Activated T-cell treated with anti-CD3 and anti-CD28 coated beads for 24 hours (primary cell): ENCODE results near the gene PPP2R3A.
"Not testable (repeated sequence)": the region's sequence is repeated elsewhere in the genome, so short reads cannot be mapped to it uniquely, and the experiment has no call there.

Experiments used
- DNase-seq: peaks from one replicate; pipeline ENCODE4 v3.0.0-alpha.2; 2020; ENCODE audit warnings: low read depth

Gene PPP2R3A

GRCh38 chr3:136149667-136150066, 184.1 kb downstream of the PPP2R3A start:
- no peak for DNase-seq

GRCh38 chr3:136151219-136151618, 185.7 kb downstream of the PPP2R3A start:
- DNase-seq = no peak

GRCh38 chr3:136152176-136152843, 186.8 kb downstream of the PPP2R3A start:
- no peak for DNase-seq

- DNase-seq = no peak
Observed at GRCh38 chr3:136152963-136153362, 187.4 kb downstream of the PPP2R3A start.

GRCh38 chr3:136161516-136161915, 196.0 kb downstream of the PPP2R3A start:
- no peak for DNase-seq

- DNase-seq = no peak
Observed at GRCh38 chr3:136162322-136162721, 196.8 kb downstream of the PPP2R3A start.

- DNase-seq = not testable (repeated sequence)
Observed at GRCh38 chr3:136163607-136164006, 198.1 kb downstream of the PPP2R3A start.

GRCh38 chr3:136166507-136166906, 201.0 kb downstream of the PPP2R3A start:
- no peak for DNase-seq

GRCh38 chr3:136168236-136168635, 202.7 kb downstream of the PPP2R3A start:
- DNase-seq = not testable (repeated sequence)

GRCh38 chr3:136171097-136171542, 205.6 kb downstream of the PPP2R3A start:
- DNase-seq = no peak

GRCh38 chr3:136173939-136174490, 208.5 kb downstream of the PPP2R3A start:
- no peak for DNase-seq

GRCh38 chr3:136177876-136178275, 212.3 kb downstream of the PPP2R3A start:
- DNase-seq = no peak

GRCh38 chr3:136181741-136182140, 216.2 kb downstream of the PPP2R3A start:
- DNase-seq = no peak

GRCh38 chr3:136184703-136185102, 219.2 kb downstream of the PPP2R3A start:
- no peak for DNase-seq

- no peak for DNase-seq
Observed at GRCh38 chr3:136186344-136186743, 220.8 kb downstream of the PPP2R3A start.

GRCh38 chr3:136186846-136187245, 221.3 kb downstream of the PPP2R3A start:
- DNase-seq = no peak

GRCh38 chr3:136187868-136188267, 222.3 kb downstream of the PPP2R3A start:
- DNase-seq = no peak

GRCh38 chr3:136189043-136189442, 223.5 kb downstream of the PPP2R3A start:
- no peak for DNase-seq

- DNase-seq = no peak
Observed at GRCh38 chr3:136189859-136190617, 224.5 kb downstream of the PPP2R3A start.

- DNase-seq = not testable (repeated sequence)
Observed at GRCh38 chr3:136192195-136192594, 226.7 kb downstream of the PPP2R3A start.

- DNase-seq = no peak
Observed at GRCh38 chr3:136192831-136193230, 227.3 kb downstream of the PPP2R3A start.

- no peak for DNase-seq
Observed at GRCh38 chr3:136193278-136194054, 227.9 kb downstream of the PPP2R3A start.
